NCI-H1694 treated with DMSO at 0.1 percent for 48 hours (cell line): ENCODE measurements around the gene CORIN.
"Not testable (repeated sequence)": the region's sequence is repeated elsewhere in the genome, so short reads cannot be mapped to it uniquely, and the experiment has no call there.

Experiments used
- DNase-seq: peaks from one replicate; lab custom pipeline; 2025; lab: John Stamatoyannopoulos, UW

The CORIN gene

DNA sequence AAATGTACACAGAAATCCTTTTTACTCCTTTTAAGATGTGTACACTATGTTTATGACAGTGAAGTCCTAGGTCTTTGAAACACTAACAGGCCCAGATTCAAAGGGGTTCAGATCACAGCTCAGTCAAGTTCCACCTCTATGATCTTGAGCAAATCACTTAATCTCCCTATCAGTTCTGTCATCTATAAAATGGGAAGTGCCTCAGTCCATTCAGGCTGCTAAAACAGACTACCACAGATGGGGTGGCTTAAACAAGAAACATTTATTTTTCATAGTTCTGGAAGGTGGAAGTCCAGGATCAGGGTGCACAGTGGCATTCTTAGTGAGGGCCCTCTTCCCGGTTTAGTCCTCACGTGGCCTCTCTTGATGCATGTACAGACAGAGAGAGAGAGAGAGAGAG is 117.1 kb downstream of the CORIN start:
- no peak for DNase-seq

DNA sequence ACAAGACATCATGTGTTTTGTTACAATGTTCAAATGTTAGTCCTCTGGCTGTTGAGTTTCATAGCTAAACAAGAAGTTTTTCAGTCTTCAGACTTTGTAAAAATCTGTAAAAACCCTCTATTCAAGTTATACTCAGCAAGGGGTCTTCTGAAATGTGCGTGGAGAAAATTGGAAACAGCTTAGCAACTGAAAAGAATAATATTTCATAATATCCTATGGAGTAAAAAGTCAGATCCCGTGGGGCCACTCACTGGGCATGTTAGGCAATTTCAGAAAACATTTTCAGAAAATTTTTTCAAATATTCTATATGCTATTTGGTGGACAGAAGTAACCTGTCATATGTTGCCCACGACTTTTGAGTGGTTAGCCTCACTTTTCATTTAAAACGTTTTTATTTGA is 118.3 kb downstream of the CORIN start:
- no peak for DNase-seq

DNA sequence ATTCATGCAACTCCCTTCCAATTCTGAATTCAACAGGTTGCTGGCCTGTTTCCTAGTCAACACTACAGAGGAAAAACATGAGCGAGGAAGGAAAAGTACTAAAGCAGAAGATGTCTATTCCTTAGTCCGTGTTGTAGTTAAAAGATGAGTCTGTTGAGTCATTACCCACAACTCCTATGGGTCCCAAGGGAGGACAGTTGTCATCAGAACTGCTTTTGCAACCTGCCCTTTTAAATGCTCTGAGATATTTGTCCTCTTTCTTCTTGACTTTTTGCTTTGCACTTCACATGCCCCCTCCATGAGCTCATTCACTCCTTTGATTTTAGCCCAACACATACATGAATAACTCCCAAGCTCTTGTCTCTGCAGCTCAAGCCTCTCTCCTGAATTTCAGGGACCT is 119.2 kb downstream of the CORIN start:
- DNase-seq: no peak

DNA sequence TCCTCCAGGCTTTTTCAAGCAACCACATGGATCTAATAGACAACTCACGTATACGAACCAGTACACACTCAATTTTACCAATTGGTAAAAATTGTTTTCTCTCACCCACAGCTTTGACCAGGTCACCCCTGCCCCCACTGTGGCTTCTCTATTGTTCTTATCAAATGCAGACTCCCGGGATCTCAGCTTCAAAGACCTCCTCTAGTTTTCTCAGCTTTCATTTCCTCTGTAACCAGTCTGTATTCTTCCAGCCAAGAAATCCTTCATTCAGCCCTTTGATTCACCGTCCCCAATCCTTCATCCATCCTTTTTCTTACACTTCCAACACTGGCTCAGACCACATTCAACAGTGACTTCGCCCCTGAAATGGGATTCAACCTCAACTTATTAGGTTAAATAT is 120.7 kb downstream of the CORIN start:
- DNase-seq: no peak

DNA sequence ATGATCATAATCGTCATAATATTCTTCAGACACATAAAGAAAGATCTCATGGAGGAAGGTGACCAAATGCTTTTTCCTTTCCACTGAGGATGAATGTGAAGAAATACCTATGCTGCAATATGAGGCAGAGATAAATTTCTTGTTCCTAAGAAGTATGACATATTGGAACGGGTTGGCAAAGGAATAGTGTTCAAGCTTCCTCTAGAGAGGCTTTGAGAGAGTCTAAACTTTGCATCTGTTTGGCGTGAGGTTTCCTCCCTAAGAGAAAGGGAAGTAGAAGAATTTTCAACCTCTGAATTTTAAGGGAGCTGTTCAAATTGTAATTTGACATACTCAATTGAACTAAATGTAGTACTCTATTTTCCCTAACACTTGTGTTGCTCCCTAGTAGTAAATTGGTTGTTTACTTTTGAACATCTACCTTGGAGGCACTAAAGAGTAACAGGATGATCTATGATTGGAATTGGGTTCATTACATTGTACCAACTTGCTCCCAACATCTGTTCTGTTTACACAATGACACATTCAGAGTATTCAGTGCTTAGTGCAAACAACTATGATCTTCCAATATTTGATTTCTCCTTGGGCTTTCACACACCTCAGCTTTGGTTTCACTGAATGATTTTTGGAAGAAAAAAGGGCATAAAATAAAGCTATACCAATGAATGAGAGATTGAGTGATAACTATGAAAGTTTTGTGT is 122.0 kb downstream of the CORIN start:
- DNase-seq: no peak

DNA sequence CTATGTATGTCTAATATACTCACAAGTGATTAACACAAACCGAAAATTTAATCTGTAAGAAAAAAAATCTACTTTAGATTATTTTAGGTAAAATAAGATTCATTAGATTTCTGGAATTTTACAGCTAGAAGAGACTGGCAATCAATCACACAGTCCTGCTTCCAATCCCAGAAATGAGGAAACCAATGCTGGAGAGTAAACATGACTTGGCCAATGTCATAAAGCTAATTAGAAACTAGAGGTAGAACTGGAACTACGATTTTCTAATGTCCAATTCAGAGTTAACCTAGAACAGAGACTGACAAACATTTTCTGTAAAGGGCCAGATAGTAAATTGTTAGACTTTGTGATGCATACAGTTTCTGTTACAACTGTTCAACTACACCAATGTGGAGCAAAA is 123.6 kb downstream of the CORIN start:
- no peak for DNase-seq

DNA sequence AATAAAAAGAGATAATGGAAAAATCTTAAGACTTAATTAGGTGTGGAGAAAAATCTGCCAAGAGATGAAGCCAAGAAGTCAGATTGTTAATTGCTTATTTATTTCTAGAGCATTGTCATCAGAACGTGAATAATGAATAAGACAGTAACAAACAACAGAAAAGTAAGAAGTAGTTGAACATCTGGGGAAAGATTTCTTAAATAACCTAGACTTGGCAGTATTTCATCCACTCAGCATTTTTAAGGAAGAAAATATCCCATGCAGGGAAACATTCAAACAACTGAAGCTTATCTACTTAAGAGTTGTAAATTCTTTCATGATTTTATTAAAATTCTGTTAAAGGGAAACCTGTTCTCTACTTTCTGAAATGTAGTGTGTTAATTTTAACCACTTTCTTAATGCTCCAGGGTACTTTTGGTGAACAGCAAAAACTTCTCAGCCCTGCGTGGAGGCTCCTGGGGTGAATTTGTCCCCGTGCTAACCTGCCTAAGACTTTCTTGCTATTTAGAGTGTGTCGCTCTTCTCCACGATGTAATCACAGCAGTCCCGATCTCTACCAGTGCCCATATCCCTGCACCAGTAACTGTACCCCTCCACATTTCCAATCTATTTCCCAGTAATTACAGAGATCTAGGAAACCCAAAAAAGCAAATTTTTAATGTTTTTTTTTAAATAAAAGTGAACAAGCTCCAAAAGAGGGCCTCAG is 124.6 kb downstream of the CORIN start:
- no peak for DNase-seq

DNA sequence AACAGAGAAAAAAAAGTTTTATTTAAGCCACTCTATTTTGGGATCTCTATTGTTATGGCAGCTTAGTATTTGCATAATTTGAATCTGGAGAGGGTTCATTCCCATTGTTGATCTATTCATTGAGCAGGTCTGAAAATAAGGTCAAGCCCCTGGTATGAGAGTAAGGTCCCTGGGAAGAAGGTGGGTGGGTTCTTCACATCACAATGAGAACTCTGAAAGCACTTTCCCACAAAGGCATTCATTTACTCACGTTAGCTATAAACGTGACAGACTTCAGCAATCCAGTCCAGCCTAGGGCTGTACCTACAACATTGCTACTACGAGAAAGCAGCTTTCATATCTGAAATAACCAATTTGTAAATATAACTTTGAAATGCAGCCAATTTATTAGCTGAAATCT is 126.2 kb downstream of the CORIN start:
- DNase-seq: no peak

DNA sequence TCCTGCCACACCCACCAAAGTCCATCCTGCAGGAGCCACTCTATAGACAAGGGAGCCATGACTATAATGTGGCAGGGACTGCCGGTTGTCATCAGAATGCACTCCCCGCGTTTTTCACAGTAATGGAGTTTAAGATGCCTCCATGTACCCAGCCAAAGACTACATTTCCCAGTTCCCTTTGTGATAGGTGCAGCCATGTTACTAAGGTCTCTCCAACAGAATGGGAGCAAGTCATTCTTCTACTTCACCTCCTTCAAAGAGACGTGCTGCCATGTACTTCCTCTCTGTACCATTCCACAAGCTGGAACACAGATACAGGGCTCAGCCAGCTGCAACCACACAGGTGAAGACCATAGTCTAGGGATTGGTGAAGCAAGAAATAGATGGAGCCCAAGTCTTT is 126.7 kb downstream of the CORIN start:
- DNase-seq: no peak

DNA sequence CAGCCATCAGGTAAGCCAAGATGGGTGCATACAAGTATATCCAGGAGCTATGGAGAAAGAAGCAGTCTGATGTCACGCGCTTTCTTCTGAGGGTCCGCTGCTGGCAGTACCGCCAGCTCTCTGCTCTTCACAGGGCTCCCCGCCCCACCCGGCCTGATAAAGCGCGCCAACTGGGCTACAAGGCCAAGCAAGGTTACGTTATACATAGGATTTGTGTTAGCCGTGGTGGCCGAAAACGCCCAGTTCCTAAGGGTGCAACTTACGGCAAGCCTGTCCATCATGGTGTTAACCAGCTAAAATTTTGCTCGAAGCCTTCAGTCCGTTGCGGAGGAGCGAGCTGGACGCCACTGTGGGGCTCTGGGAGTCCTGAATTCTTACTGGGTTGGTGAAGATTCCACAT is 131.5 kb downstream of the CORIN start:
- DNase-seq: not testable (repeated sequence)

DNA sequence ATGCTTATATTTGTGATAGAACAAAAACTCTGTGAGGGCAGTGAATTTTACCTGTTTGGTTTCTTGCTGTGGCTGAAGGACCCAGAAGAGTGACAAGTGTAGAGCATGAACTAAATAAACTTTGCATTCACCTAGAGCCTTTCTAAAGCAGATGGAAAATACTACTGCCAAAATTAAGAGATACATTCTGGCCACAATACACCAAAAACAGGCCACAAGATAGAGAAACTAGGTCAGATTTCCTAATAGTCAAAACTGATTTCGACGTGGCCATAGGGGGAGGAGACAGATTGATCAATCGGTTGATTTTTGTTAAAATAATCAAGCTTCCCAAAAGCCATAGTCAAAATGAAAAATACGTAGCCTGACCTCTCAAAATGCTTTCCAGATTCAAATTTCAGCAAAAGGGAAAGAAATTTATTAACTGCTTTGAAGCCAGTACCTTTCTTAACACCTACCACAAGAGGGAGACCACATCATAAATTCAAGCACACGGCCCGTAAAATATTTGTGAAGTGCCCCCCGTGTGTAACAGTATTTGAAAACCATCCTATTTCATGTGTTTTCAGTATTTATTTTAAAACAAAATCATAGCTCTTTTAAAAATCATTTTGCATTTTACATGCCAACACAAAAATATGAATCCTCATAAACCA is 132.4 kb downstream of the CORIN start:
- no peak for DNase-seq

DNA sequence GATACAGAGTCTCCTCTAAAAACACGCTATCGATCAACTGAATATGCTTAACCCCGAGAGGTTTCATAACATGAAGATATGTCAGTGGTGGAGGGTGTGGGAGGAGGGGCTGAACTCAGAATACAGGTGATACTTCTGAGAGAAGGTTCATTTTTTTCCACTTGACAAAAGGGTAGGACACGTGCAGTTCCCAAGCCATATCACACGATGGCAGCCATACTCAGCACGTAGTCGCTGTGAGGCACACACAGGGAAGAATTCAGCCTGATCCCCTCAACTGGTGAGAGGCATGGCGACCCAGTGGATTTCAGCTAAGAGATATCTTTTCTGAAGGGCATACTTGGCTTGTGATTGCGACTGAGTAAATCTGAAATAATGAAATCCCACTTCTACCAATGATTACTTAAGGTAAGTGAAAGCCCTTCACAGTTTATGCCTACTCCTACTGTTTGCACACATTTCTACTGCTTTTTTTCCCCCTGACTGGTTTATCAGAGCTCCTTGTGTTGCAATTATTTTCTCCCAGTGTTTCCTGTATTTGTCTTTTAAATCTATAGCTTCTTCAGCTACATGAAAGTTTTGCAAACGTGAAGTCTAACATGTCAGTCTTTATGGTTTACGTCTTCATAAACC is 133.1 kb downstream of the CORIN start:
- DNase-seq: peak; percentile 4

DNA sequence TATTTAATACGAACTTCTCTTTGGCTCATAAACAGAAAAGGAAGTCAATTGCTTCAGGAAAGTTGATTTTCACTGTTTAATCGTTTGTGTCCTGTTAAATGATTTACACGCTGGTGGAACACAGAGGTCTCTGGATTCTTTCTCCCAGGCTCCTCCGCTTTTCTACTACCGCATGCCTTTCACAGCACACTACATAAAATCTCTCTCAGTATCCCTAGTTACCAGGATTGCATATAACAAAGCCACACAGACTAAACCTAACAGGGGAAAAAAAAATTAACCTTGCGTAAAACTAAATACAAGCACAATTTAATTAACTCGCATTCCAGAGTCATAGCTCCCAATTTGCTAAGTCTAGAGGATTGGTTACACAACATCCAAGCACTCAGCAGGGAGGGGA is 133.9 kb downstream of the CORIN start:
- DNase-seq: no peak

DNA sequence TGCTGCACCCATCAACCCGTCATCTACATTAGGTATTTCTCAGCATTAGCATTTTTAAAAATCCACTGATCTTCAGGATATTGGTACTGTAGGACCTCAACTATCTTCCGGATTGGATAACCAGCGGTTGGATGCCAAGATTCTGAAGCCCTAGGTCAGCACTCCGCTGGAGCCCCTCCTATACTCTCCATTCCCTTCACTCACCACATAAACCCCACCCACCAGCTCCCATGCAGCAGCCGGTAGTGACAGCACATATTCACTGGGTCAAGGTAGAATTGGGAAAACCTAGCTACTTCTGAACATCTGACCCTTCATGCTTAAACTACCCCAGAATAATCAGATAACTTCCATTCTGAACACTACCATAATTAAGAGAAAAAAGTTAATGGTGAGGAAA is 134.9 kb downstream of the CORIN start:
- no peak for DNase-seq

DNA sequence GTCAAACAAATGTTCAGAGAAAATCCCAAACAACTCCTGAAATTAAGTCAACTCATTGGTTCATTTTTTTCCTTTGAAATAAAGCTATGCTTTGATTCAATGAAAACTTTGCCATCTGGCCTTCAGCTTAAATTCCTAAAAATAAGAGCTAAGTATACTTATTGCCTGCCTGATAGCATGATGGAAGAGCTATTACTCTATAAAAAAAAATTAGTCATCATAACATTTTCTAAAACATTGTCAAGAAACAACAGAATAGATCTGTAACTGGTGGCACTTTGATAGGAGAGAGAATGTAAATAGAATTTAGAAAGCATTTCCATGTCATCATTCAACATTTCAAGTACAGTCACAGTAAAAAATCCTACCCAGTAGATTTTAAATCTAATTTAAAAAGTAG is 136.6 kb downstream of the CORIN start:
- no peak for DNase-seq

DNA sequence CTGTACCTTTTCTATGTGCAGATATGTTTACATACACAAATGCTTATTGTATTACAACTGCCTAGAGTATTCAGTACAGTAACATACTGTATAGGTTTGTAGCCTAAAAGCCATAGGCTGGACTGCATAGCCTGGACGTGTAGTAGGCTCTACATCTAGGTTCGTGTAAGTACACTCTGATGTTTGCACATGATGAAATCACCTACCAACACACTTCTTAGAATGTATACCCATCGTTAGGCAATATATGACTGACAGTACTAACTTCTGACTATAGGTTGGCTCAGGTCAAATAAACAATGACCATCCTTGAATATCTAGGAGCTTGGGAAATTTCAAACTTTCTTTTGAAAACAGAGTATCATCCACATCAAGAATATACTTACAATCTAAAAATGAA is 139.0 kb downstream of the CORIN start:
- DNase-seq: no peak

DNA sequence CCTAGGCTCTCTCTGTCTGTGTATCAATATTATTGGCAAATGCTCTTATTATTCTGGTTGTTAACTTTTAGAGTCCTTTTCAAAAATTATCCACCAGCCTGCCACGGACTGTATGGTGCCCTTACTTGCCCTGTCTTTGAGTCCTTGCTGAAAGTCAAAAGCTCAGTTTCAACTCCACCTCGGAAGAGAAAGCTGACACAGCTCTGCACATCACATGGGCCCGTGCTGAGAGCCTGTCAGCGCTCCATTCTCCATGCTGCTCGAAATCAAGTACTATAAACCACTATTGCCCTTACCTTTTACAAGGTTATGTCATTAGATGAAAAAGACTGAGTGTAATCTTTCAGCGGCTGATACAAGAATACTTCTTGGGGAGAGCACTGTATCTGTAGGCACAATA is 141.0 kb downstream of the CORIN start:
- no peak for DNase-seq

DNA sequence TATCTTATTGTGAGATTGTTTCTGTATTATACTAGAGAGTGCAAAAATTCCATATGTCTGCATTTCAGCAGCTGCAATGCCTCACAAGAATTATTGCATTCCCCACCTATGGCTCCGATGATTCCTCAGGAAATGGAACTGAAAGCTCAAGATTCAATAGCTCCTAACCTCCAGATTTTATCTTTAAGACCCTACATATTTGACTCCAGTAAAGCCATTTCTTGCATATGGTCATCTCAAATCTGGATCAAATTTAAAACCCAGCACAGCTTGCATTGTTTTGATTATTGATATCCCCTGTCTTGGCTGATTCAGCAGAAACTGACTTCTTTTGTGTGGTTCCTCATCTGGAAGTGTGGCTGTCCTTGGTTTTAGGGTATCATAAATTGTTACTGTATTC is 142.6 kb downstream of the CORIN start:
- DNase-seq: no peak

DNA sequence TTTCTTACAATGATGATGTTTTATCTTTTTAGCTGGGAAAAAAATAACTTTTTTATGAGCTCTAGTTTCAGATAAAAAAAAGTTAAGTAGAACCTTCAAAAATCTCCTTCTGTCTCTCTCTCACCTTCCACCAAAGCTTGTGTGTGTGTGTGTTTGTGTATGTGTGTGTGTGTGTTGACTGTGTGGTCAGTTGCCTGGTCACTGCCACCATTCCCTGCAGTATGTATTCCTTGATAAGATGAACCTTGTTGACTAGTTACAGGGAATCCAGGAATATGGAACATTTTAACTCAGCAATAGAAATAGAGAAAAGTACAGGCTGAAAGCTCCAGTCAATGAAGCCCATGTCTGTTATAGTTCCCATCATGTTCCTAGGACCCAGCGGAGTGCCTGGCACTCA is 143.5 kb downstream of the CORIN start:
- no peak for DNase-seq

DNA sequence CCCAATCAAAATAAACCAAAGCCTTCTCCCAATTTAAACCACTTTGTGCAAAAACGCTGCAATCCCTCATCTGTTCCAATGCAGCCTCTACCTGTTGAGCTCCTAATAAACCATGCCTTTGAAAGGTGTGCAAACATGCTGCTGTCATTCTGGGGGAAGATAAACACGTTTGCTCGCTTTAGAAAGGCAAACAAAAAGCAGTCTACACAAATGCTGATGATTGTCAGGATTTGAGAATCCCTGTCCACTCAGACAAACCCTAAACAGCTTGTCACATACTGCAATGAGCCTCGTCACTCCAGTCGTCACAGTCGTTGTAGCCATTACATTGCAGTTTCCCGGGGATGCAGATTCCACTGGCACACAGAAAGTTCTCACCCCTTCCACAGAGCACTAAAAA is 145.2 kb downstream of the CORIN start:
- DNase-seq: no peak

DNA sequence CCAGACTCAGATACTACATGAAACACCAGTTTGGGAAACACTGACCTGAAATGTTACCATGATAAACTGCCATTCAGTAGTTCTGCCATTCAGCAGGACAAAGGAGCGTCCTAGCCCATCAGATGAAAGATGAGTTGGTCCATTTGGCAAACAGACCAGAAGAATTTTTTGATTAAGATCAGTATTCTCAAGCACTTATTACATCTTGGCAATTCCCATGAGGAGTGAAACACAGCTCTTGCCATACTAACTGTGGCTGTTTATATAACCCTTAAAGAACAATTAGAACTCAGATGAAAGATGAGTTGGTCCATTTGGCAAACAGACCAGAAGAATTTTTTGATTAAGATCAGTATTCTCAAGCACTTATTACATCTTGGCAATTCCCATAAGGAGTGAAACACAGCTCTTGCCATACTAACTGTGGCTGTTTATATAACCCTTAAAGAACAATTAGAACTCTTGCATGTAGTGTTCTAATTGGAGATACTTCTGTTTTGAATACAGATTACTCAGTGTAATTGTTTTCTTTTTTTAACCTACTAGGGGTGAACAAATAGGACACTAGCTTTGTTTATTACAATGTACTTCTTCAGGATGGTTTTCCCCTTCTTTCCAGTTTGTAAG is 146.0 kb downstream of the CORIN start:
- not testable (repeated sequence) for DNase-seq

DNA sequence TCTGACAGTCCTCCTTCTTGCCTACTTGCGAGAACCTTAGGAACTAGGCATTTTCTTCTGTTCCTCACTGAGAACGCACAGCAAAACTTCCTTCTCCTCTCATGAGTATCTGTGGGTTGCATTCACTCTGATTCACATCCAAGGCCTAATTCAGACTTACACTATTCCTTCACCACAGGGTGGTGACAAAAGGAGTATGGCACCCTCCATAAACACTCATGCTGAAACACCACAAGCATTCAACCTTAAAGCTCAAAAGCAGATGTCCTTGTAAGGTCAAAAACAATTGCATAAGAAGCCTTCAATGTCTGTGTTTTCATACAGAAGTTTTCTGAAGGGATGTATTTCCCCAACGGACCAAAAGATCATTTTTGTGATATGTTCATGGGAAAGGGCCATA is 147.3 kb downstream of the CORIN start:
- DNase-seq: no peak
